T-helper 17 cell (primary cell): ENCODE results near the gene ARFRP1. TPM values are rescaled to one million over a fixed set of nuclear protein-coding genes. Genes with fewer than 3 reads are reported as not detected.
"Not testable (repeated sequence)": the region's sequence is repeated elsewhere in the genome, so short reads cannot be mapped to it uniquely, and the experiment has no call there.

Experiments
- ATAC-seq: fragments of 150-1000 bp; cut with Tn5 transposase; 2 replicates; pipeline ENCODE4 v1.10.0; 2021; ENCODE audit warnings: mild to moderate bottlenecking, moderate library complexity
- DNase-seq, 3 donors: peaks; one replicate each; pipeline versions ENCODE4 v3.0.0 to v3.0.0-alpha.2; 2020 to 2021
- H3K9me3 ChIP-seq: one replicate; pipeline ENCODE4 v1.7.0; 2013; ENCODE audit warnings: low read length, mild to moderate bottlenecking; ENCODE audit not compliant: control insufficient read depth, poor library complexity, severe bottlenecking
- H3K27ac Mint-ChIP-seq: one replicate; pipeline ENCODE4 v1.8.0; 2022; ENCODE audit warnings: mild to moderate bottlenecking, moderate library complexity, mixed read lengths
- H3K27me3 Mint-ChIP-seq: one replicate; pipeline ENCODE4 v1.8.0; 2022; ENCODE audit warnings: mixed read lengths
- H3K36me3 Mint-ChIP-seq: one replicate; pipeline ENCODE4 v1.8.0; 2022; ENCODE audit warnings: low read depth, mixed read lengths
- H3K4me1 Mint-ChIP-seq: one replicate; pipeline ENCODE4 v1.8.0; 2022; ENCODE audit warnings: mild to moderate bottlenecking, mixed read lengths
- H3K4me3 Mint-ChIP-seq: one replicate; pipeline ENCODE4 v1.8.0; 2022; ENCODE audit warnings: mild to moderate bottlenecking, moderate library complexity, mixed read lengths
- total RNA-seq, 4 donors: library from RNA in 2 of 4; stranded (reverse) in 2 of 4; gene quantifications; one replicate each; pipeline ENCODE4 v1.2.3 and lab custom pipeline; 2022 to 2026

Gene ARFRP1
- total RNA-seq, 2 donors from 2014 or later = 44.0 to 53.2 TPM

DNA sequence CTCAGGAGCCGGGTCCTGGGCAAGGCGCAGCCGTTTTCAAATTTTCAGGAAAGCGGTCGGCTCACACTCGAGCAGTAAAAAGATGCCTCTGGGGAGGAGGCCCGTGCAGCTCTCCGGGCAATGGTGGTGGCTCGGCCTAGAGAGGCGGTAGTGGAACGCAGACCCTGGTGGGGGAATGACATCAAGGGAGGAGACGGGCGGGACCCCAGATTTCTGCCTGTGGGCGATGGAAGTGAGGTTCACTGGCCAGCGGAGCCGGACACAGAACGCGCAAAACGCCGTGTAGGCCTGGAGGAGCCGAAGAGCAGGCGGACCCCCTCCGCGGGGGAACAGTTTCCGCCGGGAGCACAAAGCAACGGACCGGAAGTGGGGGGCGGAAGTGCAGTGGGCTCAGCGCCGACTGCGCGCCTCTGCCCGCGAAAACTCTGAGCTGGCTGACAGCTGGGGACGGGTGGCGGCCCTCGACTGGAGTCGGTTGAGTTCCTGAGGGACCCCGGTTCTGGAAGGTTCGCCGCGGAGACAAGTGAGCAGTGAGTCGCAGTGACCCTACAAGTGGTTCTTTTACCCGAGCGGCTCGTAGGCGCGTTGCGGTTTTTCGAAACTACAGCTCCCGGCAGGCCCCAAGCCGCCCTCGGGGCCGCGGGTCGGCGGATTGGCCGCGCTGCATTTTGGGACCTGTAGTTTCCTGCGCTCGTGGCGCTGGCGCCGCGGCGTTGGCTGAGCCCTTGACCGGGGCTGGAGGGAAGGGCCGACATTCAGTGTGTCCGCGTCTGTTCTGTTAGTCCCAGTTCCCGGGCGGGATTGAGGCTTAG is 49.6 kb downstream of the ARFRP1 start, which contains the start of gene RTEL1:
Gene RTEL1 (plus strand): TSS at position 376 of the 812 bp plus-strand sequence. CDS start 1,091 bp downstream, outside the sequence.
- ATAC-seq = peak; percentile 90
- Mint-ChIP-seq H3K27me3 (no peaks in the 10 kb centered on the region), H3K36me3 (no peaks in the 10 kb centered on the region), H3K4me1 (peaks cover 28% of the 10 kb centered on the region), H3K4me3 (peak within 1 kb of the TSS; percentile 96), H3K27ac (peak within 1 kb of the TSS; percentile 88)
- no peaks in the 10 kb centered on the region for H3K9me3 ChIP-seq
- peak; percentile 74 to 90 (median 76) for DNase-seq

DNA sequence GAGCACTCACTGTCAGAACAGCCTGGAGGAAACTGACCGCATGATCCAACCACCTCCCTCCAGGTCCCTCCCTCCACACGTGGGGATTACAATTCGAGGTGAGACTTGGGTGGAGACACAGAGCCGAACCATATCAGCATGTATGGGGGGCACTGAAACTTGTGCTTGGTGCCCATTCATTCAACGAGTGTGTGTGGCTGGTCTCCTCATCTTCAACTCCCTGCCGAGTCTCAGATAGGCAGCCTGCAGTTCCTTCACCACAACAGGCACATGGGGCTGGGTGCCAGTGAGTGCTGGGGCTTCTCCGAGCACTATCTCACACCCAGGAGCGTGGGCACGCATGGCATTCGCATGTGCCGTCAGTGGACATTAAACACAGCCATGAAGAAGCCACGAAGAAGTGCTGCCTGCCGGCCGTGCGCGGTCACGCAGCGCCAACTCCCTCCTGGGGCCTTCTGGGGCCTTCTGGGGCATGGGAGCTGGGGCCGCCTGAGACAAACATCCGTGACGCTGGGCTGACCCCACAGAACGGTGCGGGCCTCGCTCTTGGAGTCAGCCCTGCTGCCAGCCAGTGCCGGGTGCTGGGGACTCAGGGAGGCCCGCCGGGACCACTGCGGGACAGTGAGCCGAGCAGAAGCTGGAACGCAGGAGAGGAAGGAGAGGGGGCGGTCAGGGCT is 50.4 kb downstream of the ARFRP1 start:
- ATAC-seq (no peak), DNase-seq (no peak)
- peaks cover 28% of the 10 kb centered on the region for H3K4me1 Mint-ChIP-seq
- H3K4me3 Mint-ChIP-seq = peak overlapping the region; percentile 96
- no peaks in the 10 kb centered on the region for H3K36me3 Mint-ChIP-seq
- H3K9me3 ChIP-seq = no peaks in the 10 kb centered on the region
- no peaks in the 10 kb centered on the region for H3K27me3 Mint-ChIP-seq
- peak overlapping the region; percentile 88 for H3K27ac Mint-ChIP-seq

DNA sequence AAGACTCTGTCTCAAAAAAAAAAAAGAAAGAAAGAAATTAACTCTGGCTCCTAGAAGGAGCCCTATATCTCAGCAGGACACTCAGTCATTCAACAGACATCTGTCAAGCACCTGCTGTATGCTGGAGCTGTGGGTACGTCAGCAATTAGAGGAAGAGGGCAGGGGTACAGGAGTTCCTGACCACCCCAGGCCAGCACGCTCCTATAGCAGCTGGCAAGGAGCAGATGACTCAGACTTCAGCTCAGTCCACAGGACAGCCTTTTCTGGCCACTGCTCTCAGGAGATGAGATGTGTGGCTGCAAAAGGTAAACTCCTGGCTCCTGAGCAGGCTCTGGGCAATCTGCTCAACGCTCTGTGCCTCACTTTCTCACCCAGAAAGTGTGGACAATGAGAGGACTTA is 51.3 kb downstream of the ARFRP1 start:
- H3K27ac Mint-ChIP-seq = no peak overlapping the region
- H3K4me3 Mint-ChIP-seq = no peak overlapping the region
- no peak for DNase-seq
- no peak for ATAC-seq
- H3K36me3 Mint-ChIP-seq = no peaks in the 10 kb centered on the region
- H3K27me3 Mint-ChIP-seq = no peaks in the 10 kb centered on the region
- no peaks in the 10 kb centered on the region for H3K9me3 ChIP-seq
- H3K4me1 Mint-ChIP-seq = peaks cover 31% of the 10 kb centered on the region

DNA sequence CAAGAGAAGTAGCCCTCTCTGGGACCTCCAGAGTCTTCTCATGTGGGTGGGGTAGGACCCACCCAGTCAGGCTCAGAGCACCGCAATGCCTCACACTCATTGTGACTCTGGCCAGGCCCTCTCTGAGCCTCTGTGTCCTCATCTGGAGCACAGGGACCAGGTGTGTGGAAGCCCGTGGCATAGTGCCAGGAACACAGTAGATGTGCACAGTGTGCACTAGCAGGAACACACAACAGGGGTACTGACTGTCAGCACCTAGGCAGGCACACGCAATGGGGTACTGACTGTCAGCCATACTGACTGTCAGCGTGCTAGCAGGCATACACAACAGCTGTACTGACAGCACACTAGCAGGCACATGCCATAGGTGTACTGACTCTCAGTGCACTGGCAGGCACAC is 52.5 kb downstream of the ARFRP1 start:
- ATAC-seq (no peak), DNase-seq (no peak)
- H3K4me3 Mint-ChIP-seq = no peak overlapping the region
- H3K27me3 Mint-ChIP-seq = no peaks in the 10 kb centered on the region
- no peaks in the 10 kb centered on the region for H3K36me3 Mint-ChIP-seq
- peaks cover 33% of the 10 kb centered on the region for H3K4me1 Mint-ChIP-seq
- no peak overlapping the region for H3K27ac Mint-ChIP-seq
- H3K9me3 ChIP-seq = no peaks in the 10 kb centered on the region

DNA sequence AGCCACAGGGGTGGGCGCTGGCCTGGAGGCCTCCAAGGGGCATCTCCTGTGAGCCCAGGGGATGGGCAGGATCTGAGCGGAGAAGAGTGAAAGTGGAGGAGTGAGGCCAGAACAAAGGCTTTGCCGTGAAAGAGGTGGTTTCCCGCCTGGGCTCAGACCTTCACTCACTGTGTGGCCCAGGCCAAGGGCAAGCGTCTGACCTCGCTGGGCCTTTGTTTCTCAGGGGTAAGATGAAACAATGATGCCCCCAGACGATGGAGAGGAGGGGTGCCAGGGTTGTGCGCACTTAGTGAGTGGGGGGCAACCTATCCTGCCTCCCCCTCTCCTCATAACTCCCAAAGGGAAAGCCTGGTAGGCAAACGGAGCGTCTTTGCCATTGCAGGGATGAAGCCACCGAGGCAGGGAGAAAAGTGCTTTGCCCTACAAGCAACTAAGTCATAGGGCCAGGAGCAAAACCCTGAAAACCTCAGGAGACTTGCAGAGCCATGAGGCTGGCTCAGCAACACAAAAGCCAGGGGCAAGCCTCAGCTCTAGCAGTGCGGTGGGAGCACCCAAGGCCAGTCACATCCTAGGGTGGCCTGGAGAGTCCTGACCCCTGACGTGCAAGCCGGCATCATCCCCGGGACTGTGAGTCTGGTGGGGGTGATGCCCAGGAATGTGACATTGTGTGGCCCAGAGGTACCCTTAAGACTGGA is 53.7 kb downstream of the ARFRP1 start:
- no peaks in the 10 kb centered on the region for H3K9me3 ChIP-seq
- Mint-ChIP-seq H3K4me1 (peaks cover 26% of the 10 kb centered on the region), H3K27ac (peak overlapping the region; percentile 65), H3K36me3 (no peaks in the 10 kb centered on the region), H3K4me3 (peak overlapping the region; percentile 82), H3K27me3 (no peaks in the 10 kb centered on the region)
- DNase-seq (no peak), ATAC-seq (no peak)

DNA sequence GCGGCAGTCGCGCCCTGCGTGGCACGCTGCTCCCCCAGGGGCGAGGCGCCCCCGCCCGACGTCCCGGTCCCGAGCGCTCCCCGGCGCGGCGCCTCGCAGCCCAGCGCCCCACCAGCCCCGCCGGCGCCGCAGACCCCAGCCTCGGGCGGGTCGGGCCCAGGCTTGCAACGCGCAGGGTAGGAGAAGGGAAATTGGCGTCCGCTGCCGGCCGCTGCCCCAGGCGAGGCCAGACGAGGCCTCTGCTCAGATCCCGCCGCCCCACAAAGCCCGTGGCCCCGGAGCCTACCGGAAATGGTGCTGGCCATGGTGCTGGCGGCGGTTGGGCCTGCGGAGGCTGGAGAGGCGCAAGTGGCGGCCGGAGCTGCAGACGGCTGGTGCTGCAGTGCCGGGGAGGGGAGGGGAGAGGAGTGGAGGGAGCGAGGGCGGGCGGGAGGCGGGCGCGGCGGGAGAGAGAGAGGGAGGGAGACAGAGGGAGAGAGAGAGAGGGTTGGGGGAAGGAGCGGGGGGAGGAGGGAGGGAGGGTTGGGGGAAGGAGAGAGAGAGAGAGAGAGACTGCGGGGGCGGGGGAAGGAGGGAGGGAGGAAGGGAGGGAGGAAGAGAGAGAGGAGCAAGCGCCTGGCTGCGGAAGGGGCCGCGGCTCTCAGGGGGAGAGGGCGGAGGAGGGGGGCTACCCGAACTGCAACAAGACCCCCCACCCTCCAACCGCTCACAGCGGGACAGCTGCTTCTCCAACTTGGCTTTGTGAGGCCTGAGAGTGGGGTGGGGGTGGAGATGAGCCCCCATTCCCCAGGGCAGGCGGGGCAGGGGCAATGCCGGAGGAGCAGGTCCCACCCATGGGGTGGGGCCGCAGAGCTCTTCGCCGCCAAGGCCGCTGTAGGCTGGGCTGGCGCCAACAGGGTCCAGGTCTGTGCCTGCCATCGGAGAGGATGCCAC is 54.5 kb downstream of the ARFRP1 start, which contains the start of gene STMN3:
Gene STMN3 (minus strand): TSS at position 384 of the 933 bp plus-strand sequence. CDS start 79 bp downstream, at position 305.
- DNase-seq (peak; percentile 41 to 61 (median 60)), ATAC-seq (peak; percentile 56)
- Mint-ChIP-seq H3K27ac (peak within 1 kb of the TSS; percentile 65), H3K36me3 (no peaks in the 10 kb centered on the region), H3K27me3 (no peaks in the 10 kb centered on the region), H3K4me3 (peak within 1 kb of the TSS; percentile 92), H3K4me1 (peaks cover 22% of the 10 kb centered on the region)
- H3K9me3 ChIP-seq = no peaks in the 10 kb centered on the region

DNA sequence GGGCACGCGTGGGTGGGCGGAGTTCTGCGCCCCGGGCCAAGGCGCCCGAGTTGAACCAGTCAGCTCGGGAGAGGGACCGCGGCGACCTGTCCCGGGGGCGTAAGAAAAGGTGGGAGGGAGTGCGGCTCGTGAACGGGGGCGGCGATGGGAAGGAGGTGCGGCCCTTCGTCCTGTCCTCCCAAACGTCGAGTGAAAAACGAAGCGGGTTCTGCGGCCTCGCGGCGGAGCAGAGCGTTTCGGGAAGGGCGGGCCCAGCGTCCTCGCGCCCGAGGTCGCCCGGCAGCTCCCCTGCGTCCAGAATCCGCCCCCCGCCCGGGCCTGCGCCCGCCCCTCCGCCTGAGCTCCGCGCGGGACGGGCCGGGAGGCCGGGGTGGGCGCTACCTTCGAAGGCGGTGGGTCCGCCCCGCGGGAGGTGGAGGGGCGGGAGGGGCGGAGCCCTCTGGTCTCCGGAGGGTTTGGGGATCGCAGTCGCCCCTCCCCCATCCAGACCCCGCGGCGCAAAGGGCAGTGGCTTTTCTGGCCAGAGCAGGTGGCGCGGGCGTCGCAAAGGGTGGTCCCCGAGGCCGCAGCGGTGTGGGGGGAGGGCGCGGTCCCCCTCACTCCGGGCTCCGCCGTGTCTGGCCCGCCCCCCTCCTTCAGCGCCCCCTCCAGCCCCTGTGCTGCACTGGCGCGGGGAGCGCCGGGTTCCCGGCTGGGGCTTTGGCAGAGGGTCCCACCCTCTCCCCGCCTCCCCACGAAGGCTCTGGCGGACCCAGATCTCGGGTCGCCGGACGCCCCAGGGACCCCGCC is 55.4 kb downstream of the ARFRP1 start:
- ATAC-seq (peak; percentile 59), DNase-seq (peak in 2 of 3 donors; percentile 57)
- H3K36me3 Mint-ChIP-seq = no peaks in the 10 kb centered on the region
- H3K27ac Mint-ChIP-seq = no peak overlapping the region
- no peaks in the 10 kb centered on the region for H3K9me3 ChIP-seq
- H3K4me3 Mint-ChIP-seq = peak overlapping the region; percentile 92
- H3K4me1 Mint-ChIP-seq = peaks cover 24% of the 10 kb centered on the region
- no peaks in the 10 kb centered on the region for H3K27me3 Mint-ChIP-seq

DNA sequence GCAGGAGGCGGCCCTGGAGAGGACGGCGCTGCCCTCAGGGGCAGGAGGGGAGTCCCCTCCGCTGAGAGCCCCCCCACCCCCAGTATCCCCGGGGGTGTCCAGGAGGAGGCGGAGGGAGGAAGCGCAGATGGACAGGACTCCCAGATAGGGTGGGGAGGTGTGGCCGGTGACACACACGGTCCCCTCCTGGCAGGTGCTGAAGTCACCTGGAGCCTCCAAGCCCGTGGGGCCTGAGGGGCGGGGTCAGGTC is 55.9 kb downstream of the ARFRP1 start:
- Mint-ChIP-seq H3K36me3 (no peaks in the 10 kb centered on the region), H3K27me3 (no peaks in the 10 kb centered on the region), H3K4me3 (peak overlapping the region; percentile 92), H3K4me1 (peaks cover 20% of the 10 kb centered on the region), H3K27ac (peak overlapping the region; percentile 83)
- no peaks in the 10 kb centered on the region for H3K9me3 ChIP-seq
- DNase-seq (no peak), ATAC-seq (peak; percentile 47)

DNA sequence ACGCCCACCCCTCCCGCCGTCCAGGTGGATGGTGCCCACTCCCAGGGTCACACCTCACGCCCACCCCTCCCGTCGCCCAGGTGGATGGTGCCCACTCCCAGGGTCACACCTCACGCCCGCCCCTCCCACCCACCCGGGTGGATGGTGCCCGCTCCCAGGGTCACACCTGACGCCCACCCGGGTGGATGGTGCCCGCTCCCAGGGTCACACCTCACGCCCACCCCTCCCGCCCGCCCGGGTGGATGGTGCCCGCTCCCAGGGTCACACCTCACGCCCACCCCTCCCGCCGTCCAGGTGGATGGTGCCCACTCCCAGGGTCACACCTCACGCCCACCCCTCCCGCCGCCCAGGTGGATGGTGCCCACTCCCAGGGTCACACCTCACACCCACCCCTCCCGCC is 57.3 kb downstream of the ARFRP1 start:
- H3K4me1 Mint-ChIP-seq = peaks cover 19% of the 10 kb centered on the region
- not testable (repeated sequence) for H3K4me3 Mint-ChIP-seq

DNA sequence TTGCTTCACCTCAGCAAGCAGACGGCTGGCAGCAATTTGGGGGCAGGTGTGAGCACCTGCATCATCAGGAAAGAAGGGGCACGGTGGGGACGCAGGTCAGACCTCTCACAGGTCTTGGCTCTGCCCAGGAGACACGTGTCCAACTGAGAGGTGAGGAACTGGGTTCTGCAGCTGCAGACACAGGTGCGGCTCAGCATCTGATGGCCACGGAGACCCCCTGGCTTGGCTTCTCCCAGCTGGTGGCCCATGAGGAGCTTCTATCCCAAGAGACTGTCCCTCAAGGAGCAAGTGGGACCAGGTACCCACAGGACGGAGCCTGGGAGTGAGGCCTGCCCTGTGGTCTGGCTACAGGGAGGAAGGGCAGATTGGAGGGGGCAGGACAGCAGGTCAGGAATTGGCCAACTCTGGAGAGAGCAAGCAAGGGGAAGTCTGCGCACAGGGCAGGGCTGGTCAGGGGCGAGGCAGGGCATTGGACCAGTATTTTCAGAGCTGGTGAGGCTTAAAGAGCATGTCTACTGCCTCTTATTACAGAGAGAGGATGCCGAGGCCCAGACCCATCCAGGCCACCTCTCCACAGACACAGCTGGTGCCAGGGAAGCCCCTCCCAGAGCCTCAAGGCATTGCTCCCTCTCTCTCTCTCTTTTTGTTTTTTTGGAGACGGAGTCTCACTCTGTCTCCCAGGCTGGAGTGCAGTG is 58.7 kb downstream of the ARFRP1 start:
- H3K27ac Mint-ChIP-seq = no peak overlapping the region
- H3K4me3 Mint-ChIP-seq = no peak overlapping the region
- ATAC-seq (no peak), DNase-seq (no peak)
- no peaks in the 10 kb centered on the region for H3K27me3 Mint-ChIP-seq
- peaks cover 3% of the 10 kb centered on the region for H3K36me3 Mint-ChIP-seq
- H3K9me3 ChIP-seq = no peaks in the 10 kb centered on the region
- H3K4me1 Mint-ChIP-seq = peaks cover 17% of the 10 kb centered on the region

More for the DNA sequence above, 57.3 kb downstream of the ARFRP1 start:
- not testable (repeated sequence) for DNase-seq, ATAC-seq, H3K27me3 Mint-ChIP-seq, H3K9me3 ChIP-seq, H3K27ac Mint-ChIP-seq, H3K36me3 Mint-ChIP-seq
